Calu3 (cell line): ENCODE measurements around the gene MSGN1. TPM values are rescaled to one million over a fixed set of nuclear protein-coding genes. Genes with fewer than 3 reads are reported as not detected.

ENCODE experiments used
- BruUV-seq: library from RNA; stranded (reverse); fragments of 400-500 nt; replicated peaks from 2 replicates; lab custom pipeline; 2021; lab: Mats Ljungman, UMichigan
- CTCF ChIA-PET: fragments of 300-600 bp; sonication (Branson Sonifier 250); formaldehyde crosslinking; loops from one replicate; lab custom pipeline; 2022; ENCODE audit warnings: antibody characterized with exemption; lab: Charles Lee
- DNase-seq: peaks from one replicate; pipeline ENCODE4 v3.0.0; 2022
- H3K27ac Mint-ChIP-seq: one replicate; pipeline ENCODE4 v1.8.0; 2022; ENCODE audit warnings: mixed read lengths; ENCODE audit not compliant: unreplicated experiment
- H3K27me3 Mint-ChIP-seq: one replicate; pipeline ENCODE4 v1.8.0; 2022; ENCODE audit warnings: mixed read lengths; ENCODE audit not compliant: unreplicated experiment
- H3K36me3 Mint-ChIP-seq: one replicate; pipeline ENCODE4 v1.8.0; 2022; ENCODE audit warnings: mild to moderate bottlenecking, moderate library complexity, mixed read lengths; ENCODE audit not compliant: insufficient read depth, unreplicated experiment
- H3K4me1 Mint-ChIP-seq: one replicate; pipeline ENCODE4 v1.8.0; 2022; ENCODE audit warnings: mild to moderate bottlenecking, low read depth, mixed read lengths; ENCODE audit not compliant: unreplicated experiment
- H3K4me3 Mint-ChIP-seq: one replicate; pipeline ENCODE4 v1.8.0; 2022; ENCODE audit warnings: mild to moderate bottlenecking, low read depth, moderate library complexity, mixed read lengths; ENCODE audit not compliant: unreplicated experiment
- H3K9me3 Mint-ChIP-seq: one replicate; pipeline ENCODE4 v1.8.0; 2022; ENCODE audit warnings: low read depth, mixed read lengths; ENCODE audit not compliant: unreplicated experiment
- CTCF ChIP-seq: fragments of 200-600 bp; IDR thresholded peaks from one replicate; pipeline ENCODE4 v1.8.0; 2022; ENCODE audit warnings: antibody characterized with exemption; ENCODE audit not compliant: unreplicated experiment
- intact Hi-C: fragments of 100-400 bp; cut with micrococcal nuclease; formaldehyde crosslinking; loops from one replicate; pipeline ENCODE4 v1.10.0; 2022; ENCODE audit not compliant: unreplicated experiment
- total RNA-seq: library from RNA; stranded (reverse); gene quantifications from 2 replicates; pipeline ENCODE4 v1.2.3, GENCODE V29; 2022

The MSGN1 gene
- total RNA-seq, 1 experiment from 2014 or later, result not detected

GRCh38 chr2:17843457-17843856, 27.2 kb downstream of the MSGN1 start:
- Mint-ChIP-seq H3K27ac (no peak overlapping the region), H3K4me1 (no peaks in the 10 kb centered on the region), H3K27me3 (peaks cover 19% of the 10 kb centered on the region), H3K9me3 (peaks cover 2% of the 10 kb centered on the region), H3K4me3 (no peak overlapping the region), H3K36me3 (no peaks in the 10 kb centered on the region)
- intact Hi-C loops, result no loop called here
- BruUV-seq, result no TSS peak
- no peak for TF ChIP-seq CTCF
- no peak for DNase-seq
- CTCF ChIA-PET, result no interaction called here

GRCh38 chr2:17845806-17846205, 29.5 kb downstream of the MSGN1 start:
- intact Hi-C loops, result no loop called here
- CTCF ChIA-PET, result no interaction called here
- peaks cover 19% of the 10 kb centered on the region for H3K27me3 Mint-ChIP-seq

GRCh38 chr2:17846676-17847075, 30.4 kb downstream of the MSGN1 start:
- intact Hi-C loops, result no loop called here
- CTCF ChIA-PET, result interaction anchor here (0.6 kb wide), 1 partner anchor 9 kb away, joined by 3 read pairs; no protein-coding TSS in a partner anchor
- BruUV-seq, result no TSS peak
- Mint-ChIP-seq H3K36me3 (no peaks in the 10 kb centered on the region), H3K4me1 (no peaks in the 10 kb centered on the region), H3K4me3 (no peak overlapping the region), H3K27me3 (peaks cover 19% of the 10 kb centered on the region), H3K27ac (no peak overlapping the region), H3K9me3 (peaks cover 2% of the 10 kb centered on the region)
- TF ChIP-seq CTCF, result no peak
- no peak for DNase-seq

More at GRCh38 chr2:17845806-17846205, 29.5 kb downstream of the MSGN1 start:
- H3K4me3 Mint-ChIP-seq, result no peak overlapping the region
- no peak for DNase-seq
- H3K4me1 Mint-ChIP-seq, result no peaks in the 10 kb centered on the region
- no peaks in the 10 kb centered on the region for H3K36me3 Mint-ChIP-seq
- TF ChIP-seq CTCF, result no peak
- H3K27ac Mint-ChIP-seq, result no peak overlapping the region
- H3K9me3 Mint-ChIP-seq, result peaks cover 2% of the 10 kb centered on the region
- BruUV-seq, result no TSS peak

- no peak for DNase-seq
- CTCF ChIA-PET, result no interaction called here
Observed at GRCh38 chr2:17847236-17847635, 31.0 kb downstream of the MSGN1 start.

More at GRCh38 chr2:17847236-17847635, 31.0 kb downstream of the MSGN1 start:
- TF ChIP-seq CTCF, result no peak
- Mint-ChIP-seq H3K36me3 (no peaks in the 10 kb centered on the region), H3K4me1 (no peaks in the 10 kb centered on the region), H3K27me3 (peaks cover 16% of the 10 kb centered on the region), H3K9me3 (peaks cover 2% of the 10 kb centered on the region), H3K4me3 (no peak overlapping the region), H3K27ac (no peak overlapping the region)
- no TSS peak for BruUV-seq
- intact Hi-C loops, result no loop called here
